NT2/D1 (cell line): ENCODE measurements around the gene EXOC6.

Source experiments
- YY1 ChIP-seq: IDR thresholded peaks from 2 replicates; pipeline ENCODE4 v1.6.1; 2011; ENCODE audit not compliant: insufficient read length, insufficient read depth
- ZNF274 ChIP-seq: IDR thresholded peaks from 2 replicates; pipeline ENCODE4 v1.6.1; 2011; ENCODE audit warnings: mild to moderate bottlenecking, low read depth, low read length

DNA sequence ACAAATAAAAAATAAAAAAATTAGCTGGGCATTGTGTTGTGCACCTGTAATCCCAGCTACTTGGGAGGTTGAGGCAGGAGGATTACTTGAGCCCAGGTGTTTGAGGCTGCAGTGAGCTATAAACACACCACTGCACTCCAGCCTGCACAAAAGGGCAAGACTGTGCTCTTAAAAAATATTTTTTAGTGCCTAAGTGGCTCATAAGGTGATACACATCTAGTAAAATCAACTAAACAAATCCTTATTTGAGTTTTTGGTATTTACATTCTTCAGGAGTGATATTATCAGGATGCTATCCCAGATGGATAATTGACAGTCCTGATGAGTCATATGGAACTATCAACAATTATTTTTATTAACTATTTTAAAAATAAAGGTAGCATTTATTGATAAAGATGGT is 93.9 kb downstream of the EXOC6 start:
- no peak for TF ChIP-seq YY1
- no peak for TF ChIP-seq ZNF274
